BLaER1 (cell line): Measurements from ENCODE around the gene COL5A2.

Source experiments
- H3K27ac ChIP-seq: shearing (Covaris generic); formaldehyde crosslinking; 2 replicates; pipeline ENCODE4 v1.8.1; 2022
- H3K27me3 ChIP-seq: shearing (Covaris generic); formaldehyde crosslinking; 2 replicates; pipeline ENCODE4 v1.8.1; 2022
- H3K36me3 ChIP-seq: shearing (Covaris generic); formaldehyde crosslinking; 2 replicates; pipeline ENCODE4 v1.8.1; 2022
- H3K4me1 ChIP-seq: shearing (Covaris generic); formaldehyde crosslinking; 2 replicates; pipeline ENCODE4 v1.8.1; 2022
- H3K4me2 ChIP-seq: shearing (Covaris generic); formaldehyde crosslinking; 2 replicates; pipeline ENCODE4 v1.8.1; 2022
- H3K4me3 ChIP-seq: shearing (Covaris generic); formaldehyde crosslinking; 2 replicates; pipeline ENCODE4 v1.8.1; 2022
- H3K9ac ChIP-seq: shearing (Covaris generic); formaldehyde crosslinking; 2 replicates; pipeline ENCODE4 v1.8.1; 2022
- H3K9me3 ChIP-seq: shearing (Covaris generic); formaldehyde crosslinking; 2 replicates; pipeline ENCODE4 v1.8.1; 2022
- H4K20me1 ChIP-seq: shearing (Covaris generic); formaldehyde crosslinking; 2 replicates; pipeline ENCODE4 v1.8.1; 2022
- Cebpa-rat ChIP-seq: shearing (Covaris generic); IDR thresholded peaks from 2 replicates; pipeline ENCODE4 v1.8.1; 2022

COL5A2 gene

GRCh38 chr2:189181706-189182105 is 2.1 kb upstream of the COL5A2 start:
- Histone ChIP-seq H3K36me3 (no peaks in the 10 kb centered on the region), H4K20me1 (no peaks in the 10 kb centered on the region), H3K27me3 (no peaks in the 10 kb centered on the region), H3K4me2 (no peak overlapping the region), H3K9me3 (no peaks in the 10 kb centered on the region), H3K9ac (no peak overlapping the region), H3K27ac (no peak overlapping the region), H3K4me1 (peaks cover 7% of the 10 kb centered on the region), H3K4me3 (no peak overlapping the region)
- no peak for TF ChIP-seq Cebpa-rat

- no peaks in the 10 kb centered on the region for H3K36me3 ChIP-seq
- H3K4me1 ChIP-seq: no peaks in the 10 kb centered on the region
- H3K9ac ChIP-seq: no peak overlapping the region
- H3K9me3 ChIP-seq: no peaks in the 10 kb centered on the region
- no peak for TF ChIP-seq Cebpa-rat
- H3K27ac ChIP-seq: no peak overlapping the region
- no peak overlapping the region for H3K4me3 ChIP-seq
- no peaks in the 10 kb centered on the region for H4K20me1 ChIP-seq
- H3K27me3 ChIP-seq: no peaks in the 10 kb centered on the region
- H3K4me2 ChIP-seq: no peak overlapping the region
Observed at GRCh38 chr2:189178726-189179569, 613 bp downstream of the COL5A2 start.

- H3K4me1 ChIP-seq: no peaks in the 10 kb centered on the region
Observed at GRCh38 chr2:189178054-189178453, 1.5 kb downstream of the COL5A2 start.

GRCh38 chr2:189177251-189177840 is 2.2 kb downstream of the COL5A2 start:
- TF ChIP-seq Cebpa-rat: no peak
- Histone ChIP-seq H3K36me3 (no peaks in the 10 kb centered on the region), H3K4me1 (no peaks in the 10 kb centered on the region), H3K27ac (no peak overlapping the region), H3K9me3 (no peaks in the 10 kb centered on the region), H3K4me2 (no peak overlapping the region), H4K20me1 (no peaks in the 10 kb centered on the region), H3K9ac (no peak overlapping the region), H3K27me3 (no peaks in the 10 kb centered on the region), H3K4me3 (no peak overlapping the region)

More at GRCh38 chr2:189178054-189178453, 1.5 kb downstream of the COL5A2 start:
- Histone ChIP-seq H3K27ac (no peak overlapping the region), H3K4me3 (no peak overlapping the region), H3K9ac (no peak overlapping the region), H3K9me3 (no peaks in the 10 kb centered on the region), H3K27me3 (no peaks in the 10 kb centered on the region), H3K4me2 (no peak overlapping the region), H4K20me1 (no peaks in the 10 kb centered on the region), H3K36me3 (no peaks in the 10 kb centered on the region)
- no peak for TF ChIP-seq Cebpa-rat

- Histone ChIP-seq H3K9ac (no peak overlapping the region), H4K20me1 (no peaks in the 10 kb centered on the region), H3K4me2 (no peak overlapping the region), H3K9me3 (no peaks in the 10 kb centered on the region), H3K36me3 (no peaks in the 10 kb centered on the region), H3K4me1 (peaks cover 5% of the 10 kb centered on the region; the same call in 1 of the 2 replicates), H3K27me3 (no peaks in the 10 kb centered on the region), H3K27ac (no peak overlapping the region), H3K4me3 (no peak overlapping the region)
- TF ChIP-seq Cebpa-rat: no peak
Observed at GRCh38 chr2:189176516-189176915, 3.0 kb downstream of the COL5A2 start.

- Histone ChIP-seq H3K4me1 (peaks cover 5% of the 10 kb centered on the region; the same call in 1 of the 2 replicates), H3K27ac (no peak overlapping the region), H3K4me2 (no peak overlapping the region), H3K9ac (no peak overlapping the region), H4K20me1 (no peaks in the 10 kb centered on the region), H3K4me3 (no peak overlapping the region), H3K9me3 (no peaks in the 10 kb centered on the region), H3K36me3 (no peaks in the 10 kb centered on the region), H3K27me3 (no peaks in the 10 kb centered on the region)
- TF ChIP-seq Cebpa-rat: no peak
Observed at GRCh38 chr2:189175869-189176433, 3.6 kb downstream of the COL5A2 start.

- peaks cover 5% of the 10 kb centered on the region; the same call in 1 of the 2 replicates for H3K4me1 ChIP-seq
- H3K36me3 ChIP-seq: no peaks in the 10 kb centered on the region
- H3K9ac ChIP-seq: no peak overlapping the region
- TF ChIP-seq Cebpa-rat: no peak
- no peaks in the 10 kb centered on the region for H3K9me3 ChIP-seq
- no peak overlapping the region for H3K4me3 ChIP-seq
- H3K27ac ChIP-seq: no peak overlapping the region
- no peaks in the 10 kb centered on the region for H3K27me3 ChIP-seq
- no peak overlapping the region for H3K4me2 ChIP-seq
- H4K20me1 ChIP-seq: no peaks in the 10 kb centered on the region
Observed at GRCh38 chr2:189171956-189172609, 7.5 kb downstream of the COL5A2 start.

GRCh38 chr2:189168856-189169499 is 10.6 kb downstream of the COL5A2 start:
- Histone ChIP-seq H3K9ac (no peak overlapping the region), H4K20me1 (no peaks in the 10 kb centered on the region), H3K27me3 (no peaks in the 10 kb centered on the region), H3K4me2 (no peak overlapping the region), H3K27ac (no peak overlapping the region), H3K4me3 (no peak overlapping the region), H3K4me1 (peaks cover 5% of the 10 kb centered on the region; the same call in 1 of the 2 replicates), H3K36me3 (no peaks in the 10 kb centered on the region), H3K9me3 (no peaks in the 10 kb centered on the region)
- TF ChIP-seq Cebpa-rat: no peak

- Histone ChIP-seq H3K9me3 (no peaks in the 10 kb centered on the region), H3K36me3 (no peaks in the 10 kb centered on the region), H3K4me3 (no peak overlapping the region), H3K27ac (no peak overlapping the region), H3K27me3 (no peaks in the 10 kb centered on the region), H3K4me2 (no peak overlapping the region), H3K4me1 (no peaks in the 10 kb centered on the region), H4K20me1 (no peaks in the 10 kb centered on the region), H3K9ac (no peak overlapping the region)
- TF ChIP-seq Cebpa-rat: no peak
Observed at GRCh38 chr2:189165656-189166380, 13.7 kb downstream of the COL5A2 start.
